ENCODE data around the gene FSHR. TPM values are rescaled to one million over a fixed set of nuclear protein-coding genes. Genes with fewer than 3 reads are reported as not detected.

The FSHR gene
- total and polyA plus RNA-seq, 4 donors = not detected

DNA sequence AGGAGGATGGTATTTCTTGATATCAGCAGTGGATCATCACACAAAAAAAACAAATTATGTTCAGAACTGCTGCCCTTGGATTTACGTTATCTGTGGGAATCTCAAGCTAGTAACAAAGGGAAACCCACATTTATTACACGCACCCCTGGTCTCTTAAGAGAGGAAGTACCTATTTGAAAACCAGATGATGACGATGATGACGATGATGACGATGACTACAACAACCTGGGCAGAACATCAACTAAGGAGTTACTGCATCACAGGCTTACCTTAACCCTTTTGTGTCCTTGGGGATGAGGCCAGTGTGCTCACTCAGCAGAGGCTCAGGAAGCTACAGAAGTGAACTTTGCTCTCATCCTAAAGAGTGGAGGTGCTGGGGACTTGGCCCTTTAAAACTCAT, 169.4 kb downstream of the FSHR start:
- Histone ChIP-seq H3K9me3 (ENCODE audit: control insufficient read depth in 4 of 4, low read length in 3 of 4) (no peaks in the 10 kb centered on the region), H3K27me3 (ENCODE audit: control insufficient read depth in 4 of 4, insufficient read depth in 4 of 4, low read length in 3 of 4) (no peaks in the 10 kb centered on the region), H3K27ac (ENCODE audit: low read depth in 1 of 2, low read length in 2 of 2) (no peak overlapping the region), H3K9ac (ENCODE audit: low read depth in 1 of 2, low read length in 2 of 2) (no peak overlapping the region), H3K36me3 (ENCODE audit: control insufficient read depth in 4 of 4, insufficient read depth in 3 of 4, low read depth in 1 of 4, low read length in 3 of 4) (no peaks in the 10 kb centered on the region), H3K4me1 (ENCODE audit: control insufficient read depth in 4 of 4, insufficient read depth in 4 of 4, low read length in 3 of 4) (no peaks in the 10 kb centered on the region), H3K4me3 (ENCODE audit: low read depth in 1 of 3, low read length in 3 of 3) (no peak overlapping the region)
- 64% methylated on average over 5 of the region's 5 CpGs for WGBS
- no peak for DNase-seq (ENCODE audit: low spot score)
- no peak for TF ChIP-seq HNF4G (IDR thresholded peaks at IDR 0.05)

DNA sequence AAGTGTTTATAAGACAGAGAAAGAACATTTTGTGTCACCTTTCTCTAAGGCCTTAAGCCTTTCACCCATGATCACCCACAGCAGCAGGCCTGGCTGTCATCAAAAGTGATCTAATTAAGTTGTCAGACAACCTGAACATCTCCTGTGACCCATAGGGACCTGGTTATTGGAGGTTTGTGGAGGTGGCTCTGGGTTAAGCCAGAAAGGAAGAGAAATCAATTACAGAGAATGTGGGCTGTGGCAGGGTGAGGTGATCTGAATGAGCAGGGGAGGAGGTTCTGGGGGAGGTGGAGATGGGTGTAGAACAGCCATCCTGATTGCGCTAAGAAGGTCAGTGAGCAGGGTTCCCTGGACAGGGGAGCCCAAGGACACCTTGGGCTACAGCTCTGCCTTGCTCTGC, 170.8 kb downstream of the FSHR start:
- DNase-seq (ENCODE audit: low spot score) = no peak
- H3K27ac ChIP-seq (ENCODE audit: low read depth in 1 of 2, low read length in 2 of 2) = no peak overlapping the region
- no peak for TF ChIP-seq RAD21 (IDR thresholded peaks at IDR 0.05)
- TF ChIP-seq SP1 (IDR thresholded peaks at IDR 0.05) = no peak
- no peak for TF ChIP-seq HNF4G (IDR thresholded peaks at IDR 0.05)
- TF ChIP-seq GABPA (IDR thresholded peaks at IDR 0.05 in 1 of 2, conservative IDR thresholded peaks at IDR 0.05 in 1 of 2) = no peak

DNA sequence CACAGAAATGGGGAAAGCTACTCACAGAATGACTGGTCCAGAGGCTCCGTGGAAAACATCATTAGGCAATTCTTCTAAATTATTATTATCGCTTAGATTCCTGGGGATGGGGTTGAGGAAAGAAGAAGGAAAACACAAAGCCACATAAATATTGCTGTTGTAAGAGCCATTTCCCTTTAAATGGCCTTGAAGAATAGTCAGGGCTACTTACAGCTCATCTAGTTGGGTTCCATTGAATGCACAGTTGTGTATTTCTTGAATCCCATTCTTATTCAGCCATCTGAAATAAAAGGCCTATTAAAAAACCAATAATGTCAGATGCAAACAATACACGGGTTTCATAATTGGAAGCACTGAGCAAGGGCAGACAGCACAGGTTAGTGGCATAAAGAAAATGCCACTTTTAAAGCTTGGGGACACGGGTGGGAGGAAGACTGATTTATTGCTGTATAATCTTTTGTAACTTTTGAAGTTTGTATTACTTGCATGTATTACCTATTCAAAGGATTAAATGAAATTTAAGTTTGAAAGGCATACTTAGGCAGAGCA, 171.4 kb downstream of the FSHR start:
- no peak for DNase-seq (ENCODE audit: low spot score)
- no peak overlapping the region for H3K9ac ChIP-seq (ENCODE audit: low read depth in 1 of 2, low read length in 2 of 2)
- H3K27ac ChIP-seq (ENCODE audit: low read depth in 1 of 2, low read length in 2 of 2) = no peak overlapping the region
- H3K27me3 ChIP-seq (ENCODE audit: control insufficient read depth in 4 of 4, insufficient read depth in 4 of 4, low read length in 3 of 4) = no peaks in the 10 kb centered on the region
- WGBS = 85% methylated on average over 4 of the region's 4 CpGs
- no peaks in the 10 kb centered on the region for H3K36me3 ChIP-seq (ENCODE audit: control insufficient read depth in 4 of 4, insufficient read depth in 3 of 4, low read depth in 1 of 4, low read length in 3 of 4)
- TF ChIP-seq, protein P1, sequence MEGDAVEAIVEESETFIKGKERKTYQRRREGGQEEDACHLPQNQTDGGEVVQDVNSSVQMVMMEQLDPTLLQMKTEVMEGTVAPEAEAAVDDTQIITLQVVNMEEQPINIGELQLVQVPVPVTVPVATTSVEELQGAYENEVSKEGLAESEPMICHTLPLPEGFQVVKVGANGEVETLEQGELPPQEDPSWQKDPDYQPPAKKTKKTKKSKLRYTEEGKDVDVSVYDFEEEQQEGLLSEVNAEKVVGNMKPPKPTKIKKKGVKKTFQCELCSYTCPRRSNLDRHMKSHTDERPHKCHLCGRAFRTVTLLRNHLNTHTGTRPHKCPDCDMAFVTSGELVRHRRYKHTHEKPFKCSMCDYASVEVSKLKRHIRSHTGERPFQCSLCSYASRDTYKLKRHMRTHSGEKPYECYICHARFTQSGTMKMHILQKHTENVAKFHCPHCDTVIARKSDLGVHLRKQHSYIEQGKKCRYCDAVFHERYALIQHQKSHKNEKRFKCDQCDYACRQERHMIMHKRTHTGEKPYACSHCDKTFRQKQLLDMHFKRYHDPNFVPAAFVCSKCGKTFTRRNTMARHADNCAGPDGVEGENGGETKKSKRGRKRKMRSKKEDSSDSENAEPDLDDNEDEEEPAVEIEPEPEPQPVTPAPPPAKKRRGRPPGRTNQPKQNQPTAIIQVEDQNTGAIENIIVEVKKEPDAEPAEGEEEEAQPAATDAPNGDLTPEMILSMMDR (IDR thresholded peaks at IDR 0.05; ENCODE audit: low read depth, low read length, missing input control) = no peak
- TF ChIP-seq FOXA2 (IDR thresholded peaks at IDR 0.05) (no peak), HNF4G (IDR thresholded peaks at IDR 0.05) (no peak), YY1 (IDR thresholded peaks at IDR 0.05) (no peak), TAF1 (conservative IDR thresholded peaks at IDR 0.05) (no peak), EGR1 (IDR thresholded peaks at IDR 0.05; ENCODE audit: low read depth in 2 of 2) (no peak), FOXA1 (IDR thresholded peaks at IDR 0.05) (no peak)
- no peaks in the 10 kb centered on the region for H3K9me3 ChIP-seq (ENCODE audit: control insufficient read depth in 4 of 4, low read length in 3 of 4)
- no peak overlapping the region for H3K4me3 ChIP-seq (ENCODE audit: low read depth in 1 of 3, low read length in 3 of 3)
- H3K4me1 ChIP-seq (ENCODE audit: control insufficient read depth in 4 of 4, insufficient read depth in 4 of 4, low read length in 3 of 4) = no peaks in the 10 kb centered on the region

More for the DNA sequence above, 170.8 kb downstream of the FSHR start:
- H3K36me3 ChIP-seq (ENCODE audit: control insufficient read depth in 4 of 4, insufficient read depth in 3 of 4, low read depth in 1 of 4, low read length in 3 of 4) = no peaks in the 10 kb centered on the region
- no peak overlapping the region for H3K4me3 ChIP-seq (ENCODE audit: low read depth in 1 of 3, low read length in 3 of 3)
- no peaks in the 10 kb centered on the region for H3K4me1 ChIP-seq (ENCODE audit: control insufficient read depth in 4 of 4, insufficient read depth in 4 of 4, low read length in 3 of 4)
- H3K9me3 ChIP-seq (ENCODE audit: control insufficient read depth in 4 of 4, low read length in 3 of 4) = no peaks in the 10 kb centered on the region
- 94% methylated on average over 1 of the region's 1 CpG for whole genome bisulfite sequencing
- no peaks in the 10 kb centered on the region for H3K27me3 ChIP-seq (ENCODE audit: control insufficient read depth in 4 of 4, insufficient read depth in 4 of 4, low read length in 3 of 4)
- no peak overlapping the region for H3K9ac ChIP-seq (ENCODE audit: low read depth in 1 of 2, low read length in 2 of 2)

DNA sequence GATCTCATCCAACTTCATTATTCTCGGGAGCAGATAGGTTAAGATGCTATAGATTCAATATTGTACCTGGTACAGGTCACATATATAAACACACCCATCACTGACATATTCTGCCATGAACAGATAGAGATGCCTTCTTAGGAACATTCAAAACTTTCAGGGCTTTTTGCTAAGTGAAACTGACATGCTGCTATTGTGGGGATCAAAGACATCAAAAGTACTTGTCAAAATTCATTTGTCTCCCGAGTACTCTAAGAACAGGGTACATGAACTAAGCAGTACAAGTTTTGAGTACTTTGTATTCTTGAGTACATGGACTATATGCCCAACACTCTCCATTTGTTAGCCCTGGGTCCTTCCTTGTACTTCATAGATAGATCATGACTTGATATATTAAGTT, 173.5 kb downstream of the FSHR start:
- Histone ChIP-seq H3K9ac (ENCODE audit: low read depth in 1 of 2, low read length in 2 of 2) (no peak overlapping the region), H3K4me1 (ENCODE audit: control insufficient read depth in 4 of 4, insufficient read depth in 4 of 4, low read length in 3 of 4) (no peaks in the 10 kb centered on the region), H3K27me3 (ENCODE audit: control insufficient read depth in 4 of 4, insufficient read depth in 4 of 4, low read length in 3 of 4) (no peaks in the 10 kb centered on the region), H3K36me3 (ENCODE audit: control insufficient read depth in 4 of 4, insufficient read depth in 3 of 4, low read depth in 1 of 4, low read length in 3 of 4) (no peaks in the 10 kb centered on the region), H3K4me3 (ENCODE audit: low read depth in 1 of 3, low read length in 3 of 3) (no peak overlapping the region), H3K9me3 (ENCODE audit: control insufficient read depth in 4 of 4, low read length in 3 of 4) (no peaks in the 10 kb centered on the region), H3K27ac (ENCODE audit: low read depth in 1 of 2, low read length in 2 of 2) (no peak overlapping the region)
- WGBS = 87% methylated on average over 2 of the region's 2 CpGs
- DNase-seq (ENCODE audit: low spot score) = no peak
- TF ChIP-seq FOXA1 (IDR thresholded peaks at IDR 0.05) = no peak
- TF ChIP-seq NR2F2 (IDR thresholded peaks at IDR 0.05) = no peak
- no peak for TF ChIP-seq HNF4G (IDR thresholded peaks at IDR 0.05)
- TF ChIP-seq, protein P2, sequence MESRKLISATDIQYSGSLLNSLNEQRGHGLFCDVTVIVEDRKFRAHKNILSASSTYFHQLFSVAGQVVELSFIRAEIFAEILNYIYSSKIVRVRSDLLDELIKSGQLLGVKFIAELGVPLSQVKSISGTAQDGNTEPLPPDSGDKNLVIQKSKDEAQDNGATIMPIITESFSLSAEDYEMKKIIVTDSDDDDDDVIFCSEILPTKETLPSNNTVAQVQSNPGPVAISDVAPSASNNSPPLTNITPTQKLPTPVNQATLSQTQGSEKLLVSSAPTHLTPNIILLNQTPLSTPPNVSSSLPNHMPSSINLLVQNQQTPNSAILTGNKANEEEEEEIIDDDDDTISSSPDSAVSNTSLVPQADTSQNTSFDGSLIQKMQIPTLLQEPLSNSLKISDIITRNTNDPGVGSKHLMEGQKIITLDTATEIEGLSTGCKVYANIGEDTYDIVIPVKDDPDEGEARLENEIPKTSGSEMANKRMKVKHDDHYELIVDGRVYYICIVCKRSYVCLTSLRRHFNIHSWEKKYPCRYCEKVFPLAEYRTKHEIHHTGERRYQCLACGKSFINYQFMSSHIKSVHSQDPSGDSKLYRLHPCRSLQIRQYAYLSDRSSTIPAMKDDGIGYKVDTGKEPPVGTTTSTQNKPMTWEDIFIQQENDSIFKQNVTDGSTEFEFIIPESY (IDR thresholded peaks at IDR 0.05) = no peak
- no peak for TF ChIP-seq YY1 (IDR thresholded peaks at IDR 0.05)
- TF ChIP-seq, protein P3, sequence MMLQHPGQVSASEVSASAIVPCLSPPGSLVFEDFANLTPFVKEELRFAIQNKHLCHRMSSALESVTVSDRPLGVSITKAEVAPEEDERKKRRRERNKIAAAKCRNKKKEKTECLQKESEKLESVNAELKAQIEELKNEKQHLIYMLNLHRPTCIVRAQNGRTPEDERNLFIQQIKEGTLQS (IDR thresholded peaks at IDR 0.05) = no peak
- no peak for TF ChIP-seq GABPA (IDR thresholded peaks at IDR 0.05 in 1 of 2, conservative IDR thresholded peaks at IDR 0.05 in 1 of 2)
- TF ChIP-seq, protein P4, sequence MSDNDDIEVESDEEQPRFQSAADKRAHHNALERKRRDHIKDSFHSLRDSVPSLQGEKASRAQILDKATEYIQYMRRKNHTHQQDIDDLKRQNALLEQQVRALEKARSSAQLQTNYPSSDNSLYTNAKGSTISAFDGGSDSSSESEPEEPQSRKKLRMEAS (IDR thresholded peaks at IDR 0.05) = no peak
- TF ChIP-seq HNF4A (conservative IDR thresholded peaks at IDR 0.05) = no peak
- TF ChIP-seq, protein P1 (IDR thresholded peaks at IDR 0.05; ENCODE audit: low read depth, low read length, missing input control) = no peak
- TF ChIP-seq TAF1 (conservative IDR thresholded peaks at IDR 0.05) = no peak
- no peak for TF ChIP-seq EGR1 (IDR thresholded peaks at IDR 0.05; ENCODE audit: low read depth in 2 of 2)
- no peak for TF ChIP-seq FOXA2 (IDR thresholded peaks at IDR 0.05)
- no peak for TF ChIP-seq JUND (IDR thresholded peaks at IDR 0.05)
- TF ChIP-seq SP1 (IDR thresholded peaks at IDR 0.05) = no peak
- TF ChIP-seq RAD21 (IDR thresholded peaks at IDR 0.05) = no peak
- no peak for TF ChIP-seq RXRA (IDR thresholded peaks at IDR 0.05)
